HCT116 (cell line): ENCODE data around the gene TIAM1. TPM values are rescaled to one million over a fixed set of nuclear protein-coding genes. Genes with fewer than 3 reads are reported as not detected.

ENCODE experiments used
- ATAC-seq: fragments of 200-7000 bp; cut with Tn5 transposase; 2 replicates; pipeline ENCODE4 v1.9.1; 2020; ENCODE audit warnings: mild to moderate bottlenecking, moderate library complexity
- BruUV-seq: library from RNA; stranded (reverse); fragments of 400-500 nt; replicated peaks from 2 replicates; lab custom pipeline; 2021; lab: Mats Ljungman, UMichigan
- CTCF ChIA-PET: fragments of 300-600 bp; sonication (Branson Sonifier 250); formaldehyde crosslinking; loops from one replicate; lab custom pipeline; 2021; ENCODE audit warnings: antibody characterized with exemption; lab: Charles Lee
- POLR2A ChIA-PET: fragments of 300-600, 350-600 bp; sonication (Branson Sonifier 250); formaldehyde crosslinking; loops from one replicate; lab custom pipeline; 2021; ENCODE audit warnings: antibody characterized with exemption; lab: Charles Lee
- RAD21 ChIA-PET, 2 experiments: fragments of 300-600 bp; sonication (Branson Sonifier 250); formaldehyde crosslinking; loops; one replicate each; lab custom pipeline; 2023; ENCODE audit warnings: low total read pairs in 2 of 2; ENCODE audit not compliant: uncharacterized antibody in 2 of 2, unreplicated experiment in 2 of 2, low non-redundant PET in 1 of 2; lab: Charles Lee
- DNase-seq: peaks from one replicate; pipeline ENCODE4 v3.0.0-alpha.2; 2010; ENCODE audit warnings: low read depth, low spot score
- H2AFZ ChIP-seq: fragments of 200-600 bp; shearing (Covaris generic), sonication (generic); 2 replicates; pipeline ENCODE4 v1.6.1; 2017; ENCODE audit warnings: low read depth, mixed run types, mixed read lengths, antibody characterized with exemption, low read length; ENCODE audit not compliant: poor library complexity, severe bottlenecking
- H3K27ac ChIP-seq: 2 replicates; pipeline ENCODE4 v1.5.1; 2012; ENCODE audit warnings: low read depth, low read length
- H3K27me3 ChIP-seq: fragments of 200-600 bp; sonication (generic); 2 replicates; pipeline ENCODE4 v1.6.1; 2016; ENCODE audit warnings: mixed run types, low read length, mixed read lengths; ENCODE audit not compliant: insufficient read depth
- H3K36me3 ChIP-seq, 2 experiments: fragments of 200-500 bp in 1 of 2; fragments of 200-600 bp in 1 of 2; sonication (Bioruptor generic) in 1 of 2; sonication (generic) in 1 of 2; 2 replicates each; pipeline versions ENCODE4 v1.5.1 to v1.6.1; 2014 to 2016; ENCODE audit warnings: low read length in 2 of 2, inconsistent platforms in 1 of 2, mixed read lengths in 1 of 2, mixed run types in 1 of 2; ENCODE audit not compliant: insufficient read depth in 2 of 2, control insufficient read depth in 1 of 2
- H3K4me1 ChIP-seq, 2 experiments: fragments of 200-600 bp in 1 of 2; sonication (generic) in 1 of 2; 2 replicates each; pipeline versions ENCODE4 v1.5.1 to v1.6.1; 2012 to 2017; ENCODE audit warnings: low read length in 2 of 2, inconsistent platforms in 1 of 2, mild to moderate bottlenecking in 1 of 2, mixed read lengths in 1 of 2, mixed run types in 1 of 2, moderate library complexity in 1 of 2; ENCODE audit not compliant: insufficient read depth in 2 of 2, control insufficient read depth in 1 of 2
- H3K4me2 ChIP-seq: fragments of 200-600 bp; sonication (generic); 2 replicates; pipeline ENCODE4 v1.6.1; 2017; ENCODE audit warnings: mixed run types, low read length, mixed read lengths
- H3K4me3 ChIP-seq, 2 experiments: fragments of 200-600 bp in 1 of 2; sonication (generic) in 1 of 2; replicated peaks in 1 of 2; 2 replicates each; pipeline ENCODE4 v1.5.1; 2011 to 2016; ENCODE audit warnings: low read length in 2 of 2, control low read depth in 1 of 2, low read depth in 1 of 2, mild to moderate bottlenecking in 1 of 2, mixed read lengths in 1 of 2, mixed run types in 1 of 2
- H3K79me2 ChIP-seq: fragments of 200-600 bp; sonication (generic); 2 replicates; pipeline ENCODE4 v1.6.1; 2017; ENCODE audit warnings: mild to moderate bottlenecking, mixed run types, low read length, moderate library complexity, mixed read lengths; ENCODE audit not compliant: insufficient read depth
- H3K9ac ChIP-seq: fragments of 200-600 bp; sonication (generic); 2 replicates; pipeline ENCODE4 v1.6.1; 2016; ENCODE audit warnings: low read length, mixed read lengths
- H3K9me2 ChIP-seq: fragments of 200-600 bp; sonication (generic), shearing (Covaris generic); 2 replicates; pipeline ENCODE4 v1.6.1; 2017; ENCODE audit warnings: mixed run types, mild to moderate bottlenecking, moderate library complexity; ENCODE audit not compliant: insufficient read depth
- H3K9me3 ChIP-seq, 2 experiments: fragments of 200-500 bp in 1 of 2; fragments of 200-600 bp in 1 of 2; sonication (Bioruptor generic) in 1 of 2; sonication (generic) in 1 of 2; 2 replicates each; pipeline ENCODE4 v1.6.1; 2014 to 2017; ENCODE audit warnings: low read length in 2 of 2, mixed read lengths in 2 of 2, inconsistent platforms in 1 of 2, low read depth in 1 of 2, mild to moderate bottlenecking in 1 of 2, mixed run types in 1 of 2, moderate library complexity in 1 of 2; ENCODE audit not compliant: control insufficient read depth in 1 of 2, insufficient read depth in 1 of 2
- H4K20me1 ChIP-seq: fragments of 200-600 bp; sonication (generic), shearing (Covaris generic); 2 replicates; pipeline ENCODE4 v1.6.1; 2017; ENCODE audit warnings: mixed run types, mild to moderate bottlenecking, moderate library complexity; ENCODE audit not compliant: insufficient read depth
- ATF3 ChIP-seq: IDR thresholded peaks from 2 replicates; pipeline ENCODE4 v1.6.1; 2012
- CEBPB ChIP-seq: IDR thresholded peaks from 2 replicates; pipeline ENCODE4 v1.6.1; 2012; ENCODE audit warnings: low read depth
- EGR1 ChIP-seq: IDR thresholded peaks from 2 replicates; pipeline ENCODE4 v1.6.1; 2012; ENCODE audit warnings: low read depth
- ELF1 ChIP-seq: IDR thresholded peaks from 2 replicates; pipeline ENCODE4 v1.6.1; 2012; ENCODE audit warnings: low read depth, borderline replicate concordance
- EZH2 ChIP-seq: fragments of 200-600 bp; sonication (generic); IDR thresholded peaks from 2 replicates; pipeline ENCODE4 v1.6.1; 2017; ENCODE audit warnings: antibody characterized with exemption, mixed run types
- EZH2phosphoT487 ChIP-seq: fragments of 200-600 bp; IDR thresholded peaks from 2 replicates; pipeline ENCODE4 v1.6.1; 2018; ENCODE audit warnings: antibody characterized with exemption, borderline replicate concordance
- FOSL1 ChIP-seq: IDR thresholded peaks from 2 replicates; pipeline ENCODE4 v1.6.1; 2012; ENCODE audit warnings: low read depth
- JUND ChIP-seq: IDR thresholded peaks from 2 replicates; pipeline ENCODE4 v1.6.1; 2012
- POLR2A ChIP-seq: IDR thresholded peaks from 2 replicates; pipeline ENCODE4 v1.7.0; 2011; ENCODE audit warnings: borderline replicate concordance; ENCODE audit not compliant: insufficient read depth, insufficient read length; ENCODE audit errors: extremely low read depth
- POLR2AphosphoS5 ChIP-seq: IDR thresholded peaks from 2 replicates; pipeline ENCODE4 v1.6.1; 2011; ENCODE audit warnings: mild to moderate bottlenecking, low read depth, low read length, moderate library complexity
- RAD21 ChIP-seq: IDR thresholded peaks from 2 replicates; pipeline ENCODE4 v1.6.1; 2012; ENCODE audit warnings: low read depth, mild to moderate bottlenecking
- REST ChIP-seq: IDR thresholded peaks from 2 replicates; pipeline ENCODE4 v1.6.1; 2012; ENCODE audit warnings: low read depth
- SIN3A ChIP-seq: IDR thresholded peaks from 2 replicates; pipeline ENCODE4 v1.6.1; 2012; ENCODE audit warnings: low read depth
- SP1 ChIP-seq: IDR thresholded peaks from 2 replicates; pipeline ENCODE4 v1.6.1; 2012; ENCODE audit warnings: low read depth
- TCF7L2 ChIP-seq: IDR thresholded peaks from 2 replicates; pipeline ENCODE4 v1.7.0; 2011; ENCODE audit warnings: borderline replicate concordance, inconsistent platforms; ENCODE audit not compliant: insufficient read depth, insufficient read length; ENCODE audit errors: extremely low read depth
- ZFX ChIP-seq: fragments of 450-650 bp; IDR thresholded peaks from 2 replicates; pipeline ENCODE4 v1.6.1; 2017
- intact Hi-C: fragments of 100-400 bp; cut with micrococcal nuclease; formaldehyde crosslinking; loops from 2 replicates; pipeline ENCODE4 v1.10.0; 2022
- total RNA-seq: library from RNA; stranded (reverse); gene quantifications from one replicate; pipeline ENCODE4 v1.2.1, GENCODE V29; 2021; ENCODE audit not compliant: unreplicated experiment
- TF ChIP-seq, protein P1 (sequence below): IDR thresholded peaks from 2 replicates; pipeline ENCODE4 v1.6.1; 2011; ENCODE audit warnings: mild to moderate bottlenecking, low read length, moderate library complexity; ENCODE audit not compliant: insufficient replicate concordance; ENCODE audit errors: extremely low read depth
- TF ChIP-seq, protein P2 (sequence below): IDR thresholded peaks from 2 replicates; pipeline ENCODE4 v1.6.1; 2012
- TF ChIP-seq, protein P3 (sequence below), 3 experiments: fragments of 200-600 bp in 1 of 3; sonication (generic) in 1 of 3; IDR thresholded peaks in 2 of 3; conservative IDR thresholded peaks in 1 of 3; 2 replicates each; pipeline ENCODE4 v1.5.1; 2012 to 2017; ENCODE audit warnings: low read depth in 2 of 3, low read length in 2 of 3, antibody characterized with exemption in 1 of 3, borderline replicate concordance in 1 of 3, control low read depth in 1 of 3, mild to moderate bottlenecking in 1 of 3, mixed read lengths in 1 of 3, mixed run types in 1 of 3, moderate library complexity in 1 of 3; ENCODE audit not compliant: insufficient read depth in 1 of 3

The TIAM1 gene
- total RNA-seq, 1 experiment from 2014 or later, result 47.8 TPM

DNA sequence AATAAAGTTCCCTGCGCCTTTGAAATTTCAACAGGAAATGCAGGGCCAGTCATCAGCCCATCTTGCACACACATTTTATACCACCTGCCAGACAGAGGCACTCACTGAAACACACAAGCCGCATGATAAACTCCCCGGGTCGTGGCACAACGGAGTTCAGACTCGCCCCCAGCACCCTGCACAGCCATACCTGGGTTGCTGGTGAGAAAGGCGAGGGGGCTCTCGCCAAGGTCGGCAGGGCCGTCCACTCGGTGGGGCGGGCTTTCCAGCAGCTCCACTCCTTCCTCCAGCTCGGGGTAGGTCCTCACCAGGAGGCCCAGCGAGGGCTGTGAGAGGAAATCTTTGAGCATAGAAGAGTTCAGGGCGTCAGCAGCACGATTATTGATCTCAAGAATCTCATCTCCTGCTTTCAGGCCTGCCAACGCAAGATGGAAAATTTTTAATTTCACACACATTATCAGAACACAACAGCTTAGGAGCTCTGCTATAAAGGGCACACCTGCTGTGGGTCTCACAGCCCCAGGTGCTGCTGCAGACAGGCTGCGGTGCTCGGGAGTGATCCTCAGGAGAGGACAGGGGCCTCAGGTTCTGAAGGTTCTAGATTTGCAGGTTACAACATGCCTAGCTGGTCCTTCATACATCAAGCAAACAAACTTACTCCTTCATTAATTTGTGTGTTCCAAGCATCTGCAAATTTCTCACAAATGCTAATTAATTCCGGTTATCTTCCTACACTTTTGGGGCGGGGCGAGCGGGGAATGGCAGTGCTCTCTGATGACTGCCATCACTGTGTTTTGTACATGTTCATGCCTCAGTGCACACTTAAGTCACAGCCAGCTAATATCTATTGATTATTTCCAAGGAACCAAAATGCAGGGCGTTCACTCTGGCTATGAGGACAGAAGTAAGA, 161.6 kb downstream of the TIAM1 start:
- ATAC-seq (no peak), DNase-seq (no peak)
- Histone ChIP-seq H3K36me3 (peaks cover 0 to 4% of the 10 kb centered on the region in 2 experiments; a peak in 1 of 4 replicates), H3K9me2 (no peaks in the 10 kb centered on the region), H3K4me2 (no peak overlapping the region), H3K4me3 (no peak overlapping the region), H2AFZ (no peak overlapping the region), H4K20me1 (no peaks in the 10 kb centered on the region), H3K27ac (no peak overlapping the region), H3K4me1 (no peaks in the 10 kb centered on the region), H3K79me2 (no peaks in the 10 kb centered on the region), H3K27me3 (no peaks in the 10 kb centered on the region), H3K9me3 (no peaks in the 10 kb centered on the region), H3K9ac (no peak overlapping the region)
- ChIA-PET CTCF (interaction anchor here (1.8 kb wide), 1 partner anchor 85 kb away, joined by 5 read pairs; no protein-coding TSS in a partner anchor), POLR2A (interaction anchor here (0.7 kb wide), 1 partner anchor 20 kb away, joined by 6 read pairs; no protein-coding TSS in a partner anchor), RAD21 (no interaction called here)
- TF ChIP-seq POLR2AphosphoS5 (no peak), SP1 (no peak), ZFX (no peak), EZH2 (no peak), POLR2A (no peak), ELF1 (no peak), TCF7L2 (no peak), RAD21 (no peak), EZH2phosphoT487 (no peak), ATF3 (no peak), CEBPB (no peak), EGR1 (no peak), SIN3A (no peak), FOSL1 (no peak), JUND (no peak), REST (no peak)
- TF ChIP-seq, protein P1, sequence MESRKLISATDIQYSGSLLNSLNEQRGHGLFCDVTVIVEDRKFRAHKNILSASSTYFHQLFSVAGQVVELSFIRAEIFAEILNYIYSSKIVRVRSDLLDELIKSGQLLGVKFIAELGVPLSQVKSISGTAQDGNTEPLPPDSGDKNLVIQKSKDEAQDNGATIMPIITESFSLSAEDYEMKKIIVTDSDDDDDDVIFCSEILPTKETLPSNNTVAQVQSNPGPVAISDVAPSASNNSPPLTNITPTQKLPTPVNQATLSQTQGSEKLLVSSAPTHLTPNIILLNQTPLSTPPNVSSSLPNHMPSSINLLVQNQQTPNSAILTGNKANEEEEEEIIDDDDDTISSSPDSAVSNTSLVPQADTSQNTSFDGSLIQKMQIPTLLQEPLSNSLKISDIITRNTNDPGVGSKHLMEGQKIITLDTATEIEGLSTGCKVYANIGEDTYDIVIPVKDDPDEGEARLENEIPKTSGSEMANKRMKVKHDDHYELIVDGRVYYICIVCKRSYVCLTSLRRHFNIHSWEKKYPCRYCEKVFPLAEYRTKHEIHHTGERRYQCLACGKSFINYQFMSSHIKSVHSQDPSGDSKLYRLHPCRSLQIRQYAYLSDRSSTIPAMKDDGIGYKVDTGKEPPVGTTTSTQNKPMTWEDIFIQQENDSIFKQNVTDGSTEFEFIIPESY, result no peak
- TF ChIP-seq, protein P2, sequence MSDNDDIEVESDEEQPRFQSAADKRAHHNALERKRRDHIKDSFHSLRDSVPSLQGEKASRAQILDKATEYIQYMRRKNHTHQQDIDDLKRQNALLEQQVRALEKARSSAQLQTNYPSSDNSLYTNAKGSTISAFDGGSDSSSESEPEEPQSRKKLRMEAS, result no peak
- TF ChIP-seq, protein P3, sequence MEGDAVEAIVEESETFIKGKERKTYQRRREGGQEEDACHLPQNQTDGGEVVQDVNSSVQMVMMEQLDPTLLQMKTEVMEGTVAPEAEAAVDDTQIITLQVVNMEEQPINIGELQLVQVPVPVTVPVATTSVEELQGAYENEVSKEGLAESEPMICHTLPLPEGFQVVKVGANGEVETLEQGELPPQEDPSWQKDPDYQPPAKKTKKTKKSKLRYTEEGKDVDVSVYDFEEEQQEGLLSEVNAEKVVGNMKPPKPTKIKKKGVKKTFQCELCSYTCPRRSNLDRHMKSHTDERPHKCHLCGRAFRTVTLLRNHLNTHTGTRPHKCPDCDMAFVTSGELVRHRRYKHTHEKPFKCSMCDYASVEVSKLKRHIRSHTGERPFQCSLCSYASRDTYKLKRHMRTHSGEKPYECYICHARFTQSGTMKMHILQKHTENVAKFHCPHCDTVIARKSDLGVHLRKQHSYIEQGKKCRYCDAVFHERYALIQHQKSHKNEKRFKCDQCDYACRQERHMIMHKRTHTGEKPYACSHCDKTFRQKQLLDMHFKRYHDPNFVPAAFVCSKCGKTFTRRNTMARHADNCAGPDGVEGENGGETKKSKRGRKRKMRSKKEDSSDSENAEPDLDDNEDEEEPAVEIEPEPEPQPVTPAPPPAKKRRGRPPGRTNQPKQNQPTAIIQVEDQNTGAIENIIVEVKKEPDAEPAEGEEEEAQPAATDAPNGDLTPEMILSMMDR (IDR thresholded peaks at IDR 0.05 in 2 of 3, conservative IDR thresholded peaks at IDR 0.05 in 1 of 3; ENCODE audit: borderline replicate concordance in 1 of 3, insufficient read depth in 1 of 3, low read depth in 2 of 3, low read length in 2 of 3), result no peak
- intact Hi-C loops, result no loop called here
- no TSS peak for BruUV-seq
